ENCODE measurements around the gene ZAP70.

- TF ChIP-seq CTCF (IDR thresholded peaks at IDR 0.05) (no peak), POLR2A (IDR thresholded peaks at IDR 0.05) (no peak)
Observed at GRCh38 chr2:97761192-97761591, 47.8 kb downstream of the ZAP70 start.
